HCT116 (cell line): ENCODE measurements around the gene SETD1A. TPM values are rescaled to one million over a fixed set of nuclear protein-coding genes. Genes with fewer than 3 reads are reported as not detected.

Experiments
- ATAC-seq: fragments of 200-7000 bp; cut with Tn5 transposase; 2 replicates; pipeline ENCODE4 v1.9.1; 2020; ENCODE audit warnings: mild to moderate bottlenecking, moderate library complexity
- BruUV-seq: library from RNA; stranded (reverse); fragments of 400-500 nt; replicated peaks from 2 replicates; lab custom pipeline; 2021; lab: Mats Ljungman, UMichigan
- CTCF ChIA-PET: fragments of 300-600 bp; sonication (Branson Sonifier 250); formaldehyde crosslinking; loops from one replicate; lab custom pipeline; 2021; ENCODE audit warnings: antibody characterized with exemption; lab: Charles Lee
- POLR2A ChIA-PET: fragments of 300-600, 350-600 bp; sonication (Branson Sonifier 250); formaldehyde crosslinking; loops from one replicate; lab custom pipeline; 2021; ENCODE audit warnings: antibody characterized with exemption; lab: Charles Lee
- RAD21 ChIA-PET, 2 experiments: fragments of 300-600 bp; sonication (Branson Sonifier 250); formaldehyde crosslinking; loops; one replicate each; lab custom pipeline; 2023; ENCODE audit warnings: low total read pairs in 2 of 2; ENCODE audit not compliant: uncharacterized antibody in 2 of 2, unreplicated experiment in 2 of 2, low non-redundant PET in 1 of 2; lab: Charles Lee
- DNase-seq: peaks from one replicate; pipeline ENCODE4 v3.0.0-alpha.2; 2010; ENCODE audit warnings: low read depth, low spot score
- H2AFZ ChIP-seq: fragments of 200-600 bp; shearing (Covaris generic), sonication (generic); 2 replicates; pipeline ENCODE4 v1.6.1; 2017; ENCODE audit warnings: low read depth, mixed run types, mixed read lengths, antibody characterized with exemption, low read length; ENCODE audit not compliant: poor library complexity, severe bottlenecking
- H3K27ac ChIP-seq: 2 replicates; pipeline ENCODE4 v1.5.1; 2012; ENCODE audit warnings: low read depth, low read length
- H3K27me3 ChIP-seq: fragments of 200-600 bp; sonication (generic); 2 replicates; pipeline ENCODE4 v1.6.1; 2016; ENCODE audit warnings: mixed run types, low read length, mixed read lengths; ENCODE audit not compliant: insufficient read depth
- H3K36me3 ChIP-seq, 2 experiments: fragments of 200-500 bp in 1 of 2; fragments of 200-600 bp in 1 of 2; sonication (Bioruptor generic) in 1 of 2; sonication (generic) in 1 of 2; 2 replicates each; pipeline versions ENCODE4 v1.5.1 to v1.6.1; 2014 to 2016; ENCODE audit warnings: low read length in 2 of 2, inconsistent platforms in 1 of 2, mixed read lengths in 1 of 2, mixed run types in 1 of 2; ENCODE audit not compliant: insufficient read depth in 2 of 2, control insufficient read depth in 1 of 2
- H3K4me1 ChIP-seq, 2 experiments: fragments of 200-600 bp in 1 of 2; sonication (generic) in 1 of 2; 2 replicates each; pipeline versions ENCODE4 v1.5.1 to v1.6.1; 2012 to 2017; ENCODE audit warnings: low read length in 2 of 2, inconsistent platforms in 1 of 2, mild to moderate bottlenecking in 1 of 2, mixed read lengths in 1 of 2, mixed run types in 1 of 2, moderate library complexity in 1 of 2; ENCODE audit not compliant: insufficient read depth in 2 of 2, control insufficient read depth in 1 of 2
- H3K4me2 ChIP-seq: fragments of 200-600 bp; sonication (generic); 2 replicates; pipeline ENCODE4 v1.6.1; 2017; ENCODE audit warnings: mixed run types, low read length, mixed read lengths
- H3K4me3 ChIP-seq, 2 experiments: fragments of 200-600 bp in 1 of 2; sonication (generic) in 1 of 2; replicated peaks in 1 of 2; 2 replicates each; pipeline ENCODE4 v1.5.1; 2011 to 2016; ENCODE audit warnings: low read length in 2 of 2, control low read depth in 1 of 2, low read depth in 1 of 2, mild to moderate bottlenecking in 1 of 2, mixed read lengths in 1 of 2, mixed run types in 1 of 2
- H3K79me2 ChIP-seq: fragments of 200-600 bp; sonication (generic); 2 replicates; pipeline ENCODE4 v1.6.1; 2017; ENCODE audit warnings: mild to moderate bottlenecking, mixed run types, low read length, moderate library complexity, mixed read lengths; ENCODE audit not compliant: insufficient read depth
- H3K9ac ChIP-seq: fragments of 200-600 bp; sonication (generic); 2 replicates; pipeline ENCODE4 v1.6.1; 2016; ENCODE audit warnings: low read length, mixed read lengths
- H3K9me2 ChIP-seq: fragments of 200-600 bp; sonication (generic), shearing (Covaris generic); 2 replicates; pipeline ENCODE4 v1.6.1; 2017; ENCODE audit warnings: mixed run types, mild to moderate bottlenecking, moderate library complexity; ENCODE audit not compliant: insufficient read depth
- H3K9me3 ChIP-seq, 2 experiments: fragments of 200-500 bp in 1 of 2; fragments of 200-600 bp in 1 of 2; sonication (Bioruptor generic) in 1 of 2; sonication (generic) in 1 of 2; 2 replicates each; pipeline ENCODE4 v1.6.1; 2014 to 2017; ENCODE audit warnings: low read length in 2 of 2, mixed read lengths in 2 of 2, inconsistent platforms in 1 of 2, low read depth in 1 of 2, mild to moderate bottlenecking in 1 of 2, mixed run types in 1 of 2, moderate library complexity in 1 of 2; ENCODE audit not compliant: control insufficient read depth in 1 of 2, insufficient read depth in 1 of 2
- H4K20me1 ChIP-seq: fragments of 200-600 bp; sonication (generic), shearing (Covaris generic); 2 replicates; pipeline ENCODE4 v1.6.1; 2017; ENCODE audit warnings: mixed run types, mild to moderate bottlenecking, moderate library complexity; ENCODE audit not compliant: insufficient read depth
- CTCF ChIP-seq, 3 experiments: fragments of 200-600 bp in 1 of 3; sonication (generic) in 1 of 3; IDR thresholded peaks in 2 of 3; conservative IDR thresholded peaks in 1 of 3; 2 replicates each; pipeline ENCODE4 v1.5.1; 2012 to 2017; ENCODE audit warnings: low read depth in 2 of 3, low read length in 2 of 3, antibody characterized with exemption in 1 of 3, borderline replicate concordance in 1 of 3, control low read depth in 1 of 3, mild to moderate bottlenecking in 1 of 3, mixed read lengths in 1 of 3, mixed run types in 1 of 3, moderate library complexity in 1 of 3; ENCODE audit not compliant: insufficient read depth in 1 of 3
- EZH2phosphoT487 ChIP-seq: fragments of 200-600 bp; IDR thresholded peaks from 2 replicates; pipeline ENCODE4 v1.6.1; 2018; ENCODE audit warnings: antibody characterized with exemption, borderline replicate concordance
- POLR2A ChIP-seq: IDR thresholded peaks from 2 replicates; pipeline ENCODE4 v1.7.0; 2011; ENCODE audit warnings: borderline replicate concordance; ENCODE audit not compliant: insufficient read depth, insufficient read length; ENCODE audit errors: extremely low read depth
- POLR2AphosphoS5 ChIP-seq: IDR thresholded peaks from 2 replicates; pipeline ENCODE4 v1.6.1; 2011; ENCODE audit warnings: mild to moderate bottlenecking, low read depth, low read length, moderate library complexity
- SIN3A ChIP-seq: IDR thresholded peaks from 2 replicates; pipeline ENCODE4 v1.6.1; 2012; ENCODE audit warnings: low read depth
- TCF7L2 ChIP-seq: IDR thresholded peaks from 2 replicates; pipeline ENCODE4 v1.7.0; 2011; ENCODE audit warnings: borderline replicate concordance, inconsistent platforms; ENCODE audit not compliant: insufficient read depth, insufficient read length; ENCODE audit errors: extremely low read depth
- ZFX ChIP-seq: fragments of 450-650 bp; IDR thresholded peaks from 2 replicates; pipeline ENCODE4 v1.6.1; 2017
- intact Hi-C: fragments of 100-400 bp; cut with micrococcal nuclease; formaldehyde crosslinking; loops from 2 replicates; pipeline ENCODE4 v1.10.0; 2022
- total RNA-seq: library from RNA; stranded (reverse); gene quantifications from one replicate; pipeline ENCODE4 v1.2.1, GENCODE V29; 2021; ENCODE audit not compliant: unreplicated experiment

Gene SETD1A
- total RNA-seq, 1 experiment from 2014 or later: 26.9 TPM

DNA sequence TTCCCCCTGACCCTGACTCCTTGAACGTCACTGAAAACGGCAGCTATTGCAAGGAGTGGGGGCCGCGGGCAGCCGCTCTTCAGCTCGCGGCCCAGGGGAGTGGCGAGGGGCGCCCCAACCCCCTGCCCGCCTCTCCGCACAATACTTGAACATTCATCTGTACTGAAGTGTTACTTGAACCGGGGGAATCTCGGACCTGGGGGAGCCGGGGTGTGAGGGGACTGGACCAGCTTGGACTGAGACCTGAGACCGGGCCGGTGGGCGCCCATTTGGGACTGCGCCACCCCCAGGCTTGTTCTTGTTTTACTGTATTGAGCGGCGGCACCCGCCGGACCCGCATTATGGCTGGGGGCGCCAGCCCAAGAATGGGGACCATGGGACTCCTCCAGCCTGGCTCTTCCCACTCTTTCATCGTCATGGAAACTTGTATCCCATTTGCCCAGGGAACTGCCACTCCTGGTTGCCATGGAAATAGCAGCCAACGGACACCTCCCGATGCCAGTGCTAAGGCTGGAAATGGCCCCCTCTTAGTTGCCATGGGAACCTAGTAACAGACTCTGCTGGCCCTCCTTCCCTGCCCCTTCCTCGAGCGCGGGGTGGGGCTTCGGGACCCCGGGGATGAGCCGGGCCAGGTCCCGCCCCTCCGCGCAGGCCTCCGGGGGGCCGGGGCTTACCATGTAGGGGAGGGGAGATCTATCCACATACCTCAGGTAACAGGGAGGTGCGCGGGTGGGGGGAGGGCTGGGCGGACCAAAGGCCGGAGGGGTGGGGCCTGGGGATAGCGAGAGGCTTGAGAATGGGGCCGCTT lies 9.5 kb upstream of the SETD1A start (continued):
- TF ChIP-seq CTCF (IDR thresholded peaks at IDR 0.05 in 2 of 3, conservative IDR thresholded peaks at IDR 0.05 in 1 of 3; ENCODE audit: borderline replicate concordance in 1 of 3, insufficient read depth in 1 of 3, low read depth in 2 of 3, low read length in 2 of 3): no peak
- no peak for TF ChIP-seq EZH2phosphoT487
- no peak for TF ChIP-seq POLR2AphosphoS5
- TF ChIP-seq ZFX: no peak
- TF ChIP-seq, all 23 proteins: peak for 0

DNA sequence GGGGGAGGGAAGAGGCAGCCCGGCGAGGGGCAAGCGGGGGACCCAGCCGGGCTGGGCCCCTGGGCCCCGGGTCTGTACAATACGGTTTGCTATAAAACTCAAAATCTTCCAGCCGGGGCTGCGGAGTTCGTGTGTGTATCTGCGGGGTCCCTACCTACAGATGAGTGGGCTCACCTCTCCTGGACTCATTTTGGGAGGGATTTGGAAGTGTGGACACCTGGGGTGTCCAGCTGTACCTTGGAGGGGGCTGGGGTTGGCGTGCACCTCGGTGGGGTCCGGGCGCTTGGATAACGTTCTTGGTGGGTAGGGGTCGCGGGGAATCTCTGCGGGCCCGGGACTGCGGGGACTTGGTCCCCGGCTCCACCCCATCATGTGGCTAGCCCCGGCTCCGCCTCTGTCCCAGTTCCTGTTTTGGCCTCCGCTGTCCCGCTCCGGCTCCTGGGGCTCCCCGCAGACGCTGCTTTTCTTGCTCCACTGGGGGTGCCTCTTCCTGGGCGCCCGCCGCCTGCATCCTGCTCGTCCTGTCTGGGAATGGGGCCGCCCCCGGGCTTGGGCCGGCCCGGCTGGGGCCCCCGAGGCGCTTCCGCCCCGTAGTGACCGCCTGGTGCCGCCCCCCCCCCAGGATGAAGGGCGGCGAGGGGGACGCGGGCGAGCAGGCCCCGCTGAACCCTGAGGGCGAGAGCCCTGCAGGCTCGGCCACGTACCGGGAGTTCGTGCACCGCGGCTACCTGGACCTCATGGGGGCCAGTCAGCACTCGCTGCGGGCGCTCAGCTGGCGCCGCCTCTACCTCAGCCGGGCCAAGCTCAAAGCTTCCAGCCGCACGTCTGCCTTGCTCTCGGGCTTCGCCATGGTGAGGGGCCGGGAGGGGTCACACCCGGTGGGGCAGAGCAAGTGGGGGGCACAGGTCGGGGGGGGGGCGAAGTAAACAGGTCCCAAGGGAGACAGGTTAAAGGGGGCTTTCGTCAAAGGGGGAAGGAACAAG lies 8.6 kb upstream of the SETD1A start, which contains the start of gene ORAI3:
Gene ORAI3, plus strand, starts transcription at position 402 of the 983 bp plus-strand sequence. Its CDS starts 222 bp downstream, at position 624.
- DNase-seq: no peak
- no TSS peak for BruUV-seq

More for the DNA sequence above, 8.6 kb upstream of the SETD1A start, which contains the start of gene ORAI3:
- peak; percentile 61 for ATAC-seq
- ChIA-PET CTCF (interaction anchor here (0.6 to 1.0 kb wide), 2 partner anchors 10 to 435 kb away, joined by 3 read pairs; no protein-coding TSS in a partner anchor), RAD21 (no interaction called here), POLR2A (interaction anchor here (0.6 kb wide), 2 partner anchors 126 to 411 kb away, joined by 3 to 4 read pairs; no protein-coding TSS in a partner anchor)
- peak within 1 kb of the TSS; percentile 65 to 77 for H3K4me3 ChIP-seq
- H3K4me2 ChIP-seq: peak within 1 kb of the TSS; percentile 99
- intact Hi-C loops: no loop called here
- peaks cover 20 to 42% of the 10 kb centered on the region in 2 experiments for H3K4me1 ChIP-seq
- H3K9me2 ChIP-seq: no peaks in the 10 kb centered on the region
- no peaks in the 10 kb centered on the region for H3K9me3 ChIP-seq
- H3K36me3 ChIP-seq: peaks cover 7 to 12% of the 10 kb centered on the region in 2 experiments; a peak in 3 of 4 replicates
- H3K79me2 ChIP-seq: peaks cover 3% of the 10 kb centered on the region; the same call in 1 of the 2 replicates
- no peaks in the 10 kb centered on the region for H4K20me1 ChIP-seq
- no peak for TF ChIP-seq SIN3A
- peak; percentile 28 for TF ChIP-seq POLR2A
- TF ChIP-seq TCF7L2: peak; percentile 6
- TF ChIP-seq ZFX: peak; percentile 57; the same call in 1 of the 2 replicates
- peak; percentile 86 for TF ChIP-seq POLR2AphosphoS5
- peak within 1 kb of the TSS; percentile 82 for H3K9ac ChIP-seq
- H3K27ac ChIP-seq: peak within 1 kb of the TSS; percentile 96
- H2AFZ ChIP-seq: no peak within 1 kb of the TSS
- H3K27me3 ChIP-seq: no peaks in the 10 kb centered on the region
